GM12875 (cell line): Measurements from ENCODE around the gene LRRK2.
A peak's percentile ranks its signal among the peaks of the same experiment; 100 is the strongest.

Experiments used
- H3K4me3 ChIP-seq: one replicate; pipeline ENCODE4 v1.5.1; 2011; ENCODE audit warnings: low read depth, low read length, control low read depth
- TF ChIP-seq, protein P1 (sequence below): IDR thresholded peaks from 2 replicates; pipeline ENCODE4 v1.5.1; 2011; ENCODE audit warnings: low read depth, mild to moderate bottlenecking, control low read depth, inconsistent platforms, low read length, moderate library complexity, borderline replicate concordance; ENCODE audit not compliant: insufficient read depth

Gene LRRK2

DNA sequence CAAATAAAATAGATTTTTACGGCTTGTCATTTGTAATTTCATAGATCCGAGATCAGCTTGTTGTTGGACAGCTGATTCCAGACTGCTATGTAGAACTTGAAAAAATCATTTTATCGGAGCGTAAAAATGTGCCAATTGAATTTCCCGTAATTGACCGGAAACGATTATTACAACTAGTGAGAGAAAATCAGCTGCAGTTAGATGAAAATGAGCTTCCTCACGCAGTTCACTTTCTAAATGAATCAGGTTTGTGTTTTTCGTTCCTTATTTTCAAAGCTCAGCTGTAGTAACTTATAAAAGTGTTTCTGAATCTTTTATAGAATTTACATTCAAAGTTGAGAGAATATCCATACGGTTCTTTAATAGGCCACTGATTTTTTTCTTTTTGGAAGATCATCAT lies 89.1 kb downstream of the LRRK2 start:
- TF ChIP-seq, protein P1, sequence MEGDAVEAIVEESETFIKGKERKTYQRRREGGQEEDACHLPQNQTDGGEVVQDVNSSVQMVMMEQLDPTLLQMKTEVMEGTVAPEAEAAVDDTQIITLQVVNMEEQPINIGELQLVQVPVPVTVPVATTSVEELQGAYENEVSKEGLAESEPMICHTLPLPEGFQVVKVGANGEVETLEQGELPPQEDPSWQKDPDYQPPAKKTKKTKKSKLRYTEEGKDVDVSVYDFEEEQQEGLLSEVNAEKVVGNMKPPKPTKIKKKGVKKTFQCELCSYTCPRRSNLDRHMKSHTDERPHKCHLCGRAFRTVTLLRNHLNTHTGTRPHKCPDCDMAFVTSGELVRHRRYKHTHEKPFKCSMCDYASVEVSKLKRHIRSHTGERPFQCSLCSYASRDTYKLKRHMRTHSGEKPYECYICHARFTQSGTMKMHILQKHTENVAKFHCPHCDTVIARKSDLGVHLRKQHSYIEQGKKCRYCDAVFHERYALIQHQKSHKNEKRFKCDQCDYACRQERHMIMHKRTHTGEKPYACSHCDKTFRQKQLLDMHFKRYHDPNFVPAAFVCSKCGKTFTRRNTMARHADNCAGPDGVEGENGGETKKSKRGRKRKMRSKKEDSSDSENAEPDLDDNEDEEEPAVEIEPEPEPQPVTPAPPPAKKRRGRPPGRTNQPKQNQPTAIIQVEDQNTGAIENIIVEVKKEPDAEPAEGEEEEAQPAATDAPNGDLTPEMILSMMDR, result no peak
- no peak overlapping the region for H3K4me3 ChIP-seq

DNA sequence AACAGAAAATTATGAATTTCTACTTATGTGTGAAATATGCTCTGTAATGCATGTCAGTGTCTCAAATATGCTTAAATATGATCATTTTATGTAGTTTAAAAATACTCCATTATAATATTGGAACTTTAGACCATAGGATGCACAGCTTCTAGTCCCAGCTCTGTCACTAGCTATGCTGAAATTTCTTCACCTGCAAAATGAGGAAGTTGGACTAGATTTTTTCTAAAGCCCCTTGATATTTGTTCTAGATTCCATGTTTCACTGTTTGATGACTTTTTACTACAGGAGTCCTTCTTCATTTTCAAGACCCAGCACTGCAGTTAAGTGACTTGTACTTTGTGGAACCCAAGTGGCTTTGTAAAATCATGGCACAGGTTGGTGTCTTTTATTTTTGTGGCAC lies 90.1 kb downstream of the LRRK2 start:
- TF ChIP-seq, protein P1, result no peak
- H3K4me3 ChIP-seq, result no peak overlapping the region

DNA sequence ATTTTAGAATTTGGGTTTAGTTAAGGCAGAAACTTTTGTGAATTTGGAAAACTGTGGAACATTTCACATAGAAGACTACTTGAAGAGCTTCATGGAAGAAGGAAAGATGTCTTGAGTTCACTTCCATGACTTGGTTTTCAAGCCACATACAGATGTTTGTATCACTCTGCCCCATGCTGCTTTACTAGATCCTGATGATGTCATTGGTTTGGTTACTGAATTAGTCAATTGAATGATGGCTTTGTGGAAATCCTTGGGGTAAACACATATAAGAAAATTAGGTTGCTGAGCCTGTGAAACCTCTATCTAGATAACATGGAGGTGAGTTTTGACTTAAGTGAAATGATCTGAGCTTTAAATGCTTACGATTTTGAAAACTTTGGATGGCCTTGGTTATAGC lies 90.6 kb downstream of the LRRK2 start:
- no peak overlapping the region for H3K4me3 ChIP-seq

DNA sequence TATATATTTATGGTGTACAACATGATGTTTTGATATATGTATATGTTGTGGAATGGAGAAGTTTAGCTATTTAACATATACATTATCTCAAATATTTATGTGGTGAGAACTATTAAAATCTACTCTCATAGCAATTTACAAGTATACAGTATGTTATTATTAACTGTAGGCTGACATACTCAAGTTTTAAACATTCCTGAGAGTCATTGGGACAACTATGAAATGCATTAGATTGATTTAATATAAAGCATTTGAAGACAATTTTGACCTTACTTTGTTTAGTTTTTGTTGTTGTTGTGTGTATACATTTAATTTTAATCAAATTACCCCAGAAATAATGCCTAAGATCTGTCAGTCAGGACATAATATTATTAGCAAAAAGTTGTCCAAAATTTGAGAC lies 99.5 kb downstream of the LRRK2 start:
- TF ChIP-seq, protein P1, result no peak
- H3K4me3 ChIP-seq, result no peak overlapping the region

More for the DNA sequence above, 90.6 kb downstream of the LRRK2 start:
- TF ChIP-seq, protein P1, result no peak

DNA sequence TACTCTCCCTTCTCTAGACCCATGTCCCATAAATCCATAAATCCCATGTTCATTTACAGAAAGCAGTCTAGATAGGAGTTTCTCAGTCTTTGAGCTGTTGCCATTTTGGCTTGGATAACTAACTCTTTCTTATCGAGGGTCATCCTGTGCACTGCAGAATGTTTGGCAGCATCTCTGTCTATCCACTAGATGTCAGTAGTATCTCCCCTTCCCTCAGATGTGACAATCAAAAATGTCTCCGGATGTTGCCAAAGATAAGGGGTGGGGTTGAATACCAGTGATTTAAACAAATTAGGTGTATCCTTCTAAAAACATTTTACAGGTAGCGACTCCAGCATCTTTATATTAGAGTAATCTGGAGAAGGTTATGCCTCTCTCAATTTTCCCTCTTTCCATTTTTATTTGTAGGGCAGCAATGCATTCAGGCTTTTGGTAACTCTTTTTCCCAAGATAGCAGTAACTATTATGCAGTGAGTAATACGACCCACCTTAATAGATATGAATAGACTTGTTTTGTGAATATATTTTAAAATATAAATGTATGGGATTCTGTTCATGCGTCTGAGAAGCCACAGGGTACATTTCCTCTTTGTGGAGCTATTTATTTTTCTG lies 100.7 kb downstream of the LRRK2 start:
- H3K4me3 ChIP-seq, result no peak overlapping the region
- TF ChIP-seq, protein P1, result peak; percentile 77

DNA sequence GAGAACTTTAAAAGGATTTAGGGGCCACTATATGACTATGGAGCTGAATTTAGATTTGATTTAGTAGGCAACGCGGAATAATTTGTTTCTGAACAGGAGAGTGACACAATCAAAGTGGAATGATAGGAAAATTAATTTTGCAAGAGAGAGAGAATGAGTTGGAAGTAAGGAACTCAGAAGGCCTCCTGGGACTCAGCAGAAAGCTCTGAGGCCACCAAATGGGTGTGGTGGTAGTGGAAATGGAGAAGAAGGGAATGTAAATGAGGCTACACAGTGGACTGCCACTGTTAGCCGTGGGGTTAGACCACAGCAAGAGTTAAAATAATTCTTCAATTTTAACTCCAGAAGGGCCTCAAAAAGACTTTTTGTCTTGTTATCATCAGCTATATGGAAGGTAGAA lies 102.7 kb downstream of the LRRK2 start:
- H3K4me3 ChIP-seq, result no peak overlapping the region
- TF ChIP-seq, protein P1, result no peak

DNA sequence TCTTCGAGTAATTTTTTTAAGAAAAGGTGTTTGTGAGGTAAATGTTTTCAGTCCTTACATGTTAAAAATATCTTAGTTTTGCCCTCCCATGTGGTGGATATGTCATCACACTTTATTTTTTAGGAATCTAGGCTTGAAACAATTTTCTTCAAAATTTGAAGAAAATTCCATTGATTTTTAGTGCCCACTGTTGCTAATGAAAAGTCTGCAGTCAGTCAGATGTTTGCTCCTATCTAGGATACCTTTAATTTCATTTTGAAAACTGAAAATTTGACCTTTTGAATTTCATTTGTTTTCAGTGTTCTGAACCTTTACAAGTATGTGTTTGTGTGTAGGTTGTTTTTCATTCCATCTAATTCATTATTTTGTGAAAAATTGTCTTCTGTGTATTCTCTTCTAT lies 105.4 kb downstream of the LRRK2 start:
- TF ChIP-seq, protein P1, result no peak
- no peak overlapping the region for H3K4me3 ChIP-seq
